Spleen (tissue), 11 donors: ENCODE measurements around the gene BCL2L2. TPM values are rescaled to one million over a fixed set of nuclear protein-coding genes. Genes with fewer than 3 reads are reported as not detected.

Experiments used
- DNase-seq: peaks from one replicate; pipeline ENCODE4 v3.0.0-alpha.2; 2020
- H3K27ac ChIP-seq, 8 donors: fragments of 200-600 bp; sonication (generic) in 7 of 8; 1 replicate in 4 of 8; 2 replicates in 4 of 8; pipeline versions ENCODE4 v1.5.0 to v1.8.0; 2016 to 2021; ENCODE audit warnings: inconsistent platforms in 4 of 8, mild to moderate bottlenecking in 4 of 8, moderate library complexity in 1 of 8
- H3K27me3 ChIP-seq, 7 donors: fragments of 200-600 bp; sonication (generic) in 6 of 7; replicated peaks in 1 of 7; 1 replicate in 4 of 7; 2 replicates in 3 of 7; pipeline versions ENCODE4 v1.5.0 to v1.8.0; 2016 to 2021; ENCODE audit warnings: inconsistent platforms in 3 of 7, mild to moderate bottlenecking in 1 of 7
- H3K36me3 ChIP-seq, 6 donors: fragments of 200-600 bp; sonication (generic) in 5 of 6; 1 replicate in 4 of 6; 2 replicates in 2 of 6; pipeline versions ENCODE4 v1.5.0 to v1.8.0; 2016 to 2021; ENCODE audit warnings: inconsistent platforms in 2 of 6
- H3K4me1 ChIP-seq, 6 donors: fragments of 200-600 bp; sonication (generic) in 5 of 6; 1 replicate in 3 of 6; 2 replicates in 3 of 6; pipeline versions ENCODE4 v1.5.0 to v1.8.0; 2016 to 2021; ENCODE audit warnings: inconsistent platforms in 3 of 6
- H3K4me3 ChIP-seq, 8 donors: fragments of 200-600 bp; sonication (generic) in 7 of 8; 1 replicate in 4 of 8; 2 replicates in 4 of 8; pipeline versions ENCODE4 v1.5.0 to v1.8.0; 2016 to 2021; ENCODE audit warnings: inconsistent platforms in 4 of 8, mild to moderate bottlenecking in 4 of 8, moderate library complexity in 2 of 8
- H3K9me3 ChIP-seq, 8 donors: fragments of 200-600 bp; sonication (generic) in 7 of 8; 1 replicate in 4 of 8; 2 replicates in 4 of 8; pipeline versions ENCODE4 v1.5.0 to v1.8.0; 2016 to 2021; ENCODE audit warnings: inconsistent platforms in 4 of 8
- CTCF ChIP-seq, 11 experiments: fragments of 200-600 bp in 7 of 11; fragments of 450-650 bp in 4 of 11; sonication (generic) in 4 of 11; IDR thresholded peaks in 8 of 11; conservative IDR thresholded peaks in 3 of 11; 1 replicate in 7 of 11; 2 replicates in 4 of 11; pipeline versions ENCODE4 v1.4.0 to v1.8.0; 2016 to 2021; ENCODE audit warnings: antibody characterized with exemption in 11 of 11, inconsistent platforms in 4 of 11, mild to moderate bottlenecking in 1 of 11
- POLR2A ChIP-seq, 3 donors: fragments of 450-650 bp; IDR thresholded peaks; one replicate each; pipeline ENCODE4 v1.5.1; 2017; ENCODE audit warnings: antibody characterized with exemption in 3 of 3, mild to moderate bottlenecking in 1 of 3
- POLR2AphosphoS5 ChIP-seq, 3 donors: sonication (generic); formaldehyde crosslinking; IDR thresholded peaks; one replicate each; pipeline ENCODE4 v1.5.1; 2017; ENCODE audit warnings: antibody characterized with exemption in 3 of 3
- WGBS, 5 donors: extraction: QIAGEN DNeasy Blood & Tissue Kit in 3 of 5; methylation state at CpG; one replicate each; pipeline versions ENCODE4 v1.1.5 to v1.1.7; 2013 to 2018; 5-methylcytosine and 5-hydroxymethylcytosine counted together
- intact Hi-C: fragments of 100-400 bp; cut with DNase I; formaldehyde crosslinking; loops from one replicate; pipeline ENCODE4 v1.15.0; 2023; ENCODE audit warnings: low total_unique reads
- polyA plus RNA-seq, 3 donors: library from polyadenylated mRNA; stranded (reverse); fragments of 200-250 nt; gene quantifications; one replicate each; pipeline ENCODE4 v1.2.1, GENCODE V29; 2013
- total RNA-seq, 7 donors: library from RNA; depleted of rRNA in 3 of 7; stranded (reverse); fragments of >200 nt in 3 of 7; fragmentation: NEBNext Ultra II Directional in 4 of 7; extraction: Animal tissue kit (Norgen Biotek cat#: 25700) in 4 of 7; gene quantifications; one replicate each; pipeline versions ENCODE4 v1.1.0 to v1.2.1, GENCODE V29; 2016 to 2021
- donor health status: healthy with polysubstance abuse.
- donor health status: DM: no; HTN: no; CAD: no; lungs with moderate emphysema.
- donor health status: DM: no; HTN: no; CAD: no.
- donor health status: Bipolar disorder and iron deficiency.
- donor health status: healthy.
- donor health status: DM: no; HTN: no; CAD: no.
- donor health status: DM: yes; HTN: yes; CAD: no.

Gene BCL2L2
- total and polyA plus RNA-seq, 10 donors: 5.4 to 34.6 (median 19.3) TPM

GRCh38 chr14:23321572-23322547 is 15.2 kb downstream of the BCL2L2 start:
- peak; percentile 84 for DNase-seq

GRCh38 chr14:23322568-23323517 is 16.2 kb downstream of the BCL2L2 start:
- intact Hi-C loops: loop anchor here (10.0 kb wide), 2 partner anchors 142 to 242 kb away; partner anchors contain the start of genes AP1G2 and NGDN

More at GRCh38 chr14:23321572-23322547, 15.2 kb downstream of the BCL2L2 start:
- H3K36me3 ChIP-seq: peaks cover 8 to 54% (median 28%) of the 10 kb centered on the region in 6 donors
- no peaks in the 10 kb centered on the region for H3K27me3 ChIP-seq
- H3K9me3 ChIP-seq: no peaks in the 10 kb centered on the region
- WGBS, 5 donors: 0 to 2% (median 1%) methylated on average over 31 to 64 of the region's 64 CpGs
- peaks cover 15 to 39% (median 31%) of the 10 kb centered on the region in 6 donors for H3K4me1 ChIP-seq
- TF ChIP-seq POLR2A (IDR thresholded peaks at IDR 0.05) (no peak), POLR2AphosphoS5 (IDR thresholded peaks at IDR 0.05) (peak in 2 of 3 donors; percentile 8 to 47)
- H3K27ac ChIP-seq: peak overlapping the region; percentile 93 to 98 (median 96)
- H3K4me3 ChIP-seq: peak overlapping the region; percentile 61 to 96 (median 85)
- intact Hi-C loops: loop anchor here (10.0 kb wide), 2 partner anchors 143 to 243 kb away; partner anchors contain the start of genes AP1G2 and NGDN

GRCh38 chr14:23323838-23324454 is 17.3 kb downstream of the BCL2L2 start:
- Histone ChIP-seq H3K27ac (no peak overlapping the region), H3K4me1 (peaks cover 15 to 45% (median 31%) of the 10 kb centered on the region in 6 donors), H3K4me3 (no peak overlapping the region), H3K27me3 (no peaks in the 10 kb centered on the region), H3K36me3 (peaks cover 8 to 43% (median 28%) of the 10 kb centered on the region in 6 donors), H3K9me3 (no peaks in the 10 kb centered on the region)
- no peak for DNase-seq
- intact Hi-C loops: loop anchor here (10.0 kb wide), 2 partner anchors 141 to 241 kb away; partner anchors contain the start of genes AP1G2 and NGDN
- no peak for TF ChIP-seq POLR2AphosphoS5 (IDR thresholded peaks at IDR 0.05)
- 84 to 89% (median 87%) methylated on average over 18 of the region's 18 CpGs for WGBS, 5 donors

More at GRCh38 chr14:23322568-23323517, 16.2 kb downstream of the BCL2L2 start:
- no peaks in the 10 kb centered on the region for H3K9me3 ChIP-seq
- DNase-seq: no peak
- 54 to 63% (median 56%) methylated on average over 10 of the region's 10 CpGs for WGBS, 5 donors
- peaks cover 15 to 41% (median 31%) of the 10 kb centered on the region in 6 donors for H3K4me1 ChIP-seq
- peak overlapping the region; percentile 61 to 96 (median 85) for H3K4me3 ChIP-seq
- H3K27me3 ChIP-seq: no peaks in the 10 kb centered on the region
- H3K27ac ChIP-seq: peak overlapping the region in 7 of 8 donors; percentile 14 to 98 (median 94)
- peaks cover 8 to 50% (median 28%) of the 10 kb centered on the region in 6 donors for H3K36me3 ChIP-seq
- TF ChIP-seq POLR2A (IDR thresholded peaks at IDR 0.05) (no peak), CTCF (IDR thresholded peaks at IDR 0.05 in 8 of 11, conservative IDR thresholded peaks at IDR 0.05 in 3 of 11) (no peak), POLR2AphosphoS5 (IDR thresholded peaks at IDR 0.05) (no peak)

- peaks cover 8 to 43% (median 28%) of the 10 kb centered on the region in 6 donors for H3K36me3 ChIP-seq
- no peak for DNase-seq
- TF ChIP-seq POLR2AphosphoS5 (IDR thresholded peaks at IDR 0.05) (no peak), POLR2A (IDR thresholded peaks at IDR 0.05) (no peak), CTCF (IDR thresholded peaks at IDR 0.05 in 8 of 11, conservative IDR thresholded peaks at IDR 0.05 in 3 of 11) (no peak)
- peaks cover 15 to 45% (median 31%) of the 10 kb centered on the region in 6 donors for H3K4me1 ChIP-seq
- WGBS, 5 donors: 82 to 94% (median 86%) methylated on average over 2 of the region's 2 CpGs
- no peak overlapping the region for H3K4me3 ChIP-seq
- intact Hi-C loops: loop anchor here (10.0 kb wide), 2 partner anchors 140 to 240 kb away; partner anchors contain the start of genes AP1G2 and NGDN
- no peaks in the 10 kb centered on the region for H3K9me3 ChIP-seq
- H3K27me3 ChIP-seq: no peaks in the 10 kb centered on the region
- no peak overlapping the region for H3K27ac ChIP-seq
Observed at GRCh38 chr14:23324455-23324846, 17.8 kb downstream of the BCL2L2 start.
